ENCODE measurements around the gene ZNF215. TPM values are rescaled to one million over a fixed set of nuclear protein-coding genes. Genes with fewer than 3 reads are reported as not detected.

Gene ZNF215
- total and polyA plus RNA-seq, 2 donors (not counting 3 experiments of a cell fraction or from before 2014, with no cell fraction given), result 1.2 to 2.9 TPM

- H3K4me3 ChIP-seq (replicated peaks in 1 of 3; ENCODE audit: insufficient read depth in 1 of 3, low read depth in 1 of 3, low read length in 3 of 3), result no peak overlapping the region
- BruUV-seq (replicated peaks), result no TSS peak
- H4K20me1 ChIP-seq (replicated peaks; ENCODE audit: control insufficient read depth, extremely low read depth, insufficient read depth, low read length), result no peaks in the 10 kb centered on the region
- H3K4me1 ChIP-seq (ENCODE audit: control insufficient read depth, extremely low read depth, insufficient read depth, low read length), result peaks cover 13% of the 10 kb centered on the region
- no peak overlapping the region for H3K27ac ChIP-seq (ENCODE audit: insufficient read depth, low read depth, low read length)
- H3K9me1 ChIP-seq (replicated peaks; ENCODE audit: control insufficient read depth, extremely low read depth, insufficient read depth, low read length), result no peaks in the 10 kb centered on the region
- H3K4me2 ChIP-seq (ENCODE audit: insufficient read depth, low read length), result no peak overlapping the region
- no peaks in the 10 kb centered on the region for H3K36me3 ChIP-seq (ENCODE audit: control insufficient read depth in 2 of 2, extremely low read depth in 1 of 2, insufficient read depth in 2 of 2, low read length in 2 of 2)
- ChIA-PET POLR2A (no interaction called here), CTCF (interaction anchor here (1.1 to 1.8 kb wide), 3 partner anchors 13 to 173 kb away, joined by 3 to 5 read pairs (median 3); no protein-coding TSS in a partner anchor)
- TF ChIP-seq JUN (IDR thresholded peaks at IDR 0.05; ENCODE audit: borderline replicate concordance, insufficient read depth, insufficient read length, low read depth) (no peak), CTCF (IDR thresholded peaks at IDR 0.05; ENCODE audit: extremely low read depth in 1 of 2, insufficient read depth in 1 of 2, low read depth in 1 of 2, low read length in 2 of 2) (no peak), EZH2 (IDR thresholded peaks at IDR 0.05; ENCODE audit: borderline replicate concordance, low read depth, low read length, severe bottlenecking) (no peak), FOS (IDR thresholded peaks at IDR 0.05; ENCODE audit: borderline replicate concordance, insufficient read depth, low read length) (no peak), POLR2AphosphoS5 (IDR thresholded peaks at IDR 0.05; ENCODE audit: insufficient read depth, low read depth, low read length) (no peak), GATA2 (IDR thresholded peaks at IDR 0.05; ENCODE audit: insufficient read depth, insufficient read length, low read depth, low read length) (no peak), POLR2A (IDR thresholded peaks at IDR 0.05; ENCODE audit: low read depth, low read length) (no peak), MYC (IDR thresholded peaks at IDR 0.05; ENCODE audit: low read depth, low read length) (no peak)
- TF ChIP-seq, protein P1, sequence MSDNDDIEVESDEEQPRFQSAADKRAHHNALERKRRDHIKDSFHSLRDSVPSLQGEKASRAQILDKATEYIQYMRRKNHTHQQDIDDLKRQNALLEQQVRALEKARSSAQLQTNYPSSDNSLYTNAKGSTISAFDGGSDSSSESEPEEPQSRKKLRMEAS (IDR thresholded peaks at IDR 0.05; ENCODE audit: insufficient read depth, insufficient read length), result no peak
- H2AFZ ChIP-seq (ENCODE audit: low read depth, low read length), result no peak overlapping the region
- dilution Hi-C loops (cut with MboI; ENCODE audit: extremely low pct_ligation_motif_present, low sequenced_read_pairs), result no loop called here
- no peaks in the 10 kb centered on the region for H3K27me3 ChIP-seq (ENCODE audit: control insufficient read depth in 2 of 2, insufficient read depth in 2 of 2, low read length in 2 of 2)
- FAIRE-seq (no peak), DNase-seq (ENCODE audit: low read depth, low spot score) (no peak)
- intact Hi-C loops (cut with micrococcal nuclease), result loop anchor here (5.0 kb wide), 1 partner anchor 67 kb away; no protein-coding TSS in a partner anchor
- no peaks in the 10 kb centered on the region for H3K9me3 ChIP-seq (replicated peaks; ENCODE audit: control insufficient read depth, insufficient read depth, low read length)
- H3K79me2 ChIP-seq (ENCODE audit: control insufficient read depth, insufficient read depth, low read length), result peaks cover 5% of the 10 kb centered on the region
- no peak overlapping the region for H3K9ac ChIP-seq (replicated peaks; ENCODE audit: extremely low read depth, insufficient read depth, low read length)
Observed at GRCh38 chr11:6925007-6925577, 1.1 kb upstream of the ZNF215 start.
